ENCODE data around the gene TTC31.

The TTC31 gene

DNA sequence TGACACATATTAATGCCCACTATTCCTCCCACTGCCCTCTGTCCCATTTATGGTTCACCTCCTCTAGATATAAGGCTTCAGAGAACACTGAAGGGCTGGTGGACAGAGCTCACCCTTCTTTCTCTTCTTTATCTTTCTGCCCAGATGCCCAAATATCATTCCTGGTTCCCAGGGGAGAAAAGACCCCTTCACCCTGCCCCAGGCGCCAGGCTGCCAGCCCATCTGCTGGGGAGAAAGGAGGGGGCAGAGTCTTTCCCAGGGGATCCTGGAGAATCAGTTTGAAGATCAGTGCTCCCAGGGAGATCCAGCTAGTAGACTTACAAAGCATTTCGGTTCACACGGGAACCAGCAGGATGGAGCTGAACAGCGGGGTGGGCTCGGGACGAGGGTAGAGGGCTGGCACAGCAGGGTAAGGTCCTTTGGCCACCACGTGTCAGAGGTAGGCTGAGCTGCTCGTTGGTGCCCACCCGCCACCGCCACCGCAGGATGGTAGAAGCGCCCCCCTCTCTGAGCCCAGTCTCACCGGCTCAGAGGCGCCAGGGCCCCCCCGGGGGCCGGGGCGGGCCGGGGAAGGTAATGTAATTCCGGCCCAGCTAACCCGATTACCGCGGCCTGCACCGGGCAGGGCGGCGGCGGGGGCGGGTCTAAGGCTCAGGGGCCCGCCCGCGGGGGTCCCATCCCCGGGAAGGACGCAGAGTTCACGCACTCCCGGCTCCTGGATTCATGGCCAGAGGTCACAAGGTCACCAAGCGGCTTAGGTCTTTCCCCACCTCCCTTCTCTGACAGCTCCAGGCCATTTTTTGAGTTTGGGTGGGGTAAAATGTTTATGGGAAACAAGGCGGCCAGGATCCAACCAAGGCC, 30.1 kb downstream of the TTC31 start:
- TF ChIP-seq, protein P1, sequence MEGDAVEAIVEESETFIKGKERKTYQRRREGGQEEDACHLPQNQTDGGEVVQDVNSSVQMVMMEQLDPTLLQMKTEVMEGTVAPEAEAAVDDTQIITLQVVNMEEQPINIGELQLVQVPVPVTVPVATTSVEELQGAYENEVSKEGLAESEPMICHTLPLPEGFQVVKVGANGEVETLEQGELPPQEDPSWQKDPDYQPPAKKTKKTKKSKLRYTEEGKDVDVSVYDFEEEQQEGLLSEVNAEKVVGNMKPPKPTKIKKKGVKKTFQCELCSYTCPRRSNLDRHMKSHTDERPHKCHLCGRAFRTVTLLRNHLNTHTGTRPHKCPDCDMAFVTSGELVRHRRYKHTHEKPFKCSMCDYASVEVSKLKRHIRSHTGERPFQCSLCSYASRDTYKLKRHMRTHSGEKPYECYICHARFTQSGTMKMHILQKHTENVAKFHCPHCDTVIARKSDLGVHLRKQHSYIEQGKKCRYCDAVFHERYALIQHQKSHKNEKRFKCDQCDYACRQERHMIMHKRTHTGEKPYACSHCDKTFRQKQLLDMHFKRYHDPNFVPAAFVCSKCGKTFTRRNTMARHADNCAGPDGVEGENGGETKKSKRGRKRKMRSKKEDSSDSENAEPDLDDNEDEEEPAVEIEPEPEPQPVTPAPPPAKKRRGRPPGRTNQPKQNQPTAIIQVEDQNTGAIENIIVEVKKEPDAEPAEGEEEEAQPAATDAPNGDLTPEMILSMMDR (IDR thresholded peaks at IDR 0.05; ENCODE audit: insufficient read depth, low read depth, low read length, missing control alignments) = no peak
- no peak overlapping the region for H3K4me3 ChIP-seq (ENCODE audit: low read length)
- DNase-seq (ENCODE audit: low read depth) = no peak

DNA sequence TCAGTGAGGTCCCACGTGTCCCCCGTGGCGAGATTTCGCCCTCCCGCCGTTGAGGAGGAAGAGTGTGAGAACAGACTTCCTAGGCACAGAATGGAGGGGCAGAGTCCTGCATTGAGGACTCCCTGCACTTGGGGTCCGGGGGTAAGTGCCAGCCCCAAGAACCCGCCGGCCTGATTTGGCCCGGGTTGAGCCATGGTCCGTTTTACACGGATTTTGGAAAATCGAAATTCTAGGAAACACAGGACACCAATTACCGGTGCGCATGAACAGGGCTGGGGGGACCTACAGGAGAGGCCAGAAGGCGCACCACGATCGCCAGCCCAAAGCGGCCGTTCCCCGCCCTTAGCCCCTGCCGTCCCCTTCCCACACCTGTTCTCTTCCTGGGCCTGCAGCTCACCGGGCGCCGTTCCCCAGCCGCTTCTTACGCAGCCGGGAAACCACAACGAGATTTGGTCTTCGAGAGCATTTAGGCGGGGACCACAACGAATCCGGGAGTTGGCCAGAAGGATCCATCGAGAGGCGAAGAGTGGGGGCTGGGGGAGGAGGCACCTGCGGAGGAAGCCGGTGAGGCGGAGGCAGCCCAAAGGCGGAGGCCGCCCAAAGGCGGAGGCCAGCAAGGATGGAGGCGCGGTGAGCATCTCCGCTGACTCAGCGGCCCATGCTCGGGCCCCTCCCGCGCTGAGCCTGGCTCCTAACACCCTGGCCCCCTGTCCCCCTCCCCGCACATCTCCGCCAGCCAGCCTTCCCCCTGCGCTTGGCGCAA, 30.9 kb downstream of the TTC31 start:
- no peak overlapping the region for H3K4me3 ChIP-seq (ENCODE audit: low read length)
- TF ChIP-seq, protein P1 (IDR thresholded peaks at IDR 0.05; ENCODE audit: insufficient read depth, low read depth, low read length, missing control alignments) = no peak
- peak; percentile 39 for DNase-seq (ENCODE audit: low read depth)

DNA sequence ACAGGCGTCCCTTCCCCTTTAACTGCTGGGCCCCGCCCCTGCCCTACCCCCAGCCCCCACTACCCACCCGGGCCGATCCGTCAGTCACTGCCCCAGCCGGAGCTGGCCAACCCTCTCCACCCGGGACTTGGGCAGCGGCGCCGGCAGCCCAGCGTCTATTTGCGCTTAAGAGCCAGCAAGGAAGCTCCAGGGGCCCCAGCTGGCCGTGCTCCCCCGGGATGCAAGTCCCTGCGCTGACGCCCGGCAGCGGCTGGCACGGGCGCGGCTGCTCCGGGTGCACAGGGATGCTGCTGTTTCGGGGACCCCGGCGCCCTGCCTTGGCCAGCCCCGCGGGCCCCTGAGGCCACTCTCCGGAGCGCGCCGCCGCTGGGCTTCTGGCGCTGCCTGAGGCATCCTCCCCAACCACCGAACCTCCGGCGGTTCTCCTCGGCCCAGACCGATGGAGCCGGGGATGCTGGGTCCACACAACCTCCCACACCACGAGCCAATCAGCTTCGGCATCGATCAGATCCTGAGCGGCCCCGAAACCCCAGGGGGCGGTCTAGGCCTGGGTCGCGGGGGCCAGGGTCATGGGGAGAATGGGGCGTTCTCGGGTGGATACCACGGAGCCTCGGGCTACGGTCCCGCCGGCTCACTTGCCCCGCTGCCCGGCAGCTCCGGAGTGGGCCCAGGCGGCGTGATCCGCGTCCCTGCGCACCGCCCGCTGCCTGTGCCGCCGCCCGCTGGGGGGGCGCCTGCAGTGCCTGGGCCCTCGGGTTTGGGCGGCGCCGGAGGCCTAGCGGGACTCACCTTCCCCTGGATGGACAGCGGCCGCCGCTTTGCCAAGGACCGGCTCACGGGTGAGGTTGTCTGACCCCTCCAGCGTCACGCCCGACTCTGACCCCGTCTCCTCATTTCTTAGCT, 31.7 kb downstream of the TTC31 start, which contains the start of gene TLX2:
TSS of gene TLX2 (plus strand) at position 83 of the 903 bp plus-strand sequence. CDS start at position 440, 357 bp downstream.
- H3K4me3 ChIP-seq (ENCODE audit: low read length) = no peak within 1 kb of the TSS
- TF ChIP-seq, protein P1 (IDR thresholded peaks at IDR 0.05; ENCODE audit: insufficient read depth, low read depth, low read length, missing control alignments) = no peak
- peak; percentile 28 for DNase-seq (ENCODE audit: low read depth)

DNA sequence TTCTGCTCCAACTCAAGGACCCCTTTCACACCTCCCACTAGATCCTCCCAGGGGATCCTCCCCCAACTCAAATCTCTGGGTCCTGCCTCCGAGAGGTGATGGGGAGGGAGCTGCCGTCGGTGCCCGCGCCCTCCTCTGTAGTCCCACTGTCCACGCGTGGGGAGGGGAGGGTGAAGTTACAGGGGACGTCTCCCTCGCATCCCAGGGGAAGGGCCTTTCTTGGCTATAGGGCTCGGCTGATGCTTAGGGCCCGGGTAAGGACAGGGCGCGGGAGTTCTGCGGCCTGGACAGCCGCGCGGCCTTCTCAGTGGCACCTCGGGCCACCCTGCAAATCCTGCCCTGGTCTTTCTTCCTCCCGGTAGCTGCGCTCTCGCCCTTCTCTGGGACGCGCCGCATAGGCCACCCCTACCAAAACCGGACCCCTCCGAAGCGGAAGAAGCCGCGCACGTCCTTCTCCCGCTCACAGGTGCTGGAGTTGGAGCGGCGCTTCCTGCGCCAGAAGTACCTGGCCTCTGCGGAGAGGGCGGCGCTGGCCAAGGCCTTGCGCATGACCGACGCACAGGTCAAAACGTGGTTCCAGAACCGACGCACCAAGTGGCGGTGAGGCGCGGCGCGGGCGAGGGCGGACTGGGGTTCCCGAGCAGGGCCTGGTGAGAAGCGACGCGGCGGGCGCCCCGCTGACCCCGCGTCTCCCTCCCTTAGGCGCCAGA, 32.5 kb downstream of the TTC31 start:
- DNase-seq (ENCODE audit: low read depth) = no peak
- H3K4me3 ChIP-seq (ENCODE audit: low read length) = no peak overlapping the region

DNA sequence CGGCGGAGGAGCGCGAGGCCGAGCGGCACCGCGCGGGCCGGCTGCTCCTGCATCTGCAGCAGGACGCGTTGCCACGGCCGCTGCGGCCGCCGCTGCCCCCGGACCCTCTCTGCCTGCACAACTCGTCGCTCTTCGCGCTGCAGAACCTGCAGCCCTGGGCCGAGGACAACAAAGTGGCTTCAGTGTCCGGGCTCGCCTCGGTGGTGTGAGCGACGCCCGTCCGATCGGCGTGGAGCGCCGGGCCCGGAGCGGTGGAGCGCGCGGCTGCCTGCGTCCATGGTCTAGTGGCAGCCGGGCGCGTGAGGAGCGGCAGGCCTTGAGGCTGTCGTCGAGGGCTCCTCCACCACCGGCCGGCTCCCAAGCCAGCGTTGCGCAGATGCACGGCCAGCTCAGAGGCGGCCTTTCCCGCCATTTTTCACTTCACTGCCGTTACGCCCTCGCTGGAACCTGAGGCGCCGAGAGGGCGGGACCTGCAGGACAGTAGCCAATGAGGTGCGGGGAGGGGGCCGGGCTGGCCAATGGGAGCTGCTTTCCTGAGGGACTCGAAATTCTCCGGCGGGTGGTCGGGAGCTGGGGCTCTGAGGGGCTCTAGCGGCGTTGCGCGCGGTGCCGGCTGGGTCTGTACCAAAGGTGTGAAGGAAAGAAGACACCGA, 33.2 kb downstream of the TTC31 start:
- TF ChIP-seq, protein P1 (IDR thresholded peaks at IDR 0.05; ENCODE audit: insufficient read depth, low read depth, low read length, missing control alignments) = no peak
- DNase-seq (ENCODE audit: low read depth) = peak; percentile 54
- no peak overlapping the region for H3K4me3 ChIP-seq (ENCODE audit: low read length)

More for the DNA sequence above, 32.5 kb downstream of the TTC31 start:
- TF ChIP-seq, protein P1 (IDR thresholded peaks at IDR 0.05; ENCODE audit: insufficient read depth, low read depth, low read length, missing control alignments) = no peak
